Measurements from ENCODE around the gene UNCX.

DNA sequence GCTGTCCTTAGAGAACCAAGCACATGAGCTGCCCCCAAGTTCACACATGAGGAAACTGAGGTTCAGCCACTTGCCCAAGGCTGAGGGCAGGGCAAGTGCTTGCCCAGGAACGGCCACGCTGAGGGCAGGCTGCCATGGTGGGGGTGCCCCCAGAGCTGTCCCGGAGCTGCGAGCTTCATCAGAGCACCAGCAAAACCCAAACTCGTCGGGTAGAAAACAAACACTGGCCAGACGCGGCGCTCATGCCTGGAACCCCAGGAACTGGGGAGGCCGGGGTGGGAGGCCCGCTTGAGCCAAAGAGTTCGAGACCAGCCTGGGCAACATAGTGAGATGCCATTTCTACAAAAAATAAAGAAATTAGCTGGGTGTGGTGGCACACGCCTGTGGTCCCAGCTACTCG is 38.4 kb downstream of the UNCX start:
- TF ChIP-seq TAF1 (IDR thresholded peaks at IDR 0.05; ENCODE audit: low read depth, low read length) (no peak), JUND (IDR thresholded peaks at IDR 0.05; ENCODE audit: low read length) (no peak), JUN (IDR thresholded peaks at IDR 0.05; ENCODE audit: low read depth, low read length) (no peak), CTCF (IDR thresholded peaks at IDR 0.05; ENCODE audit: control extremely low read depth in 1 of 3, insufficient read depth in 1 of 3, low read depth in 1 of 3, low read length in 3 of 3) (no peak), NRF1 (IDR thresholded peaks at IDR 0.05; ENCODE audit: low read depth, low read length) (no peak), TAF7 (optimal IDR thresholded peaks at IDR 0.05; ENCODE audit: borderline replicate concordance, low read depth, low read length) (no peak)
